B cell (primary cell): Measurements from ENCODE around the gene DEAF1. TPM values are rescaled to one million over a fixed set of nuclear protein-coding genes. Genes with fewer than 3 reads are reported as not detected.
A peak's percentile ranks its signal among the peaks of the same experiment; 100 is the strongest.

Experiments
- ATAC-seq: fragments of 200-7000 bp; cut with Tn5 transposase; one replicate; pipeline ENCODE4 v1.10.0; 2021; ENCODE audit warnings: low read depth, mild to moderate bottlenecking, moderate number of reproducible peaks, moderate library complexity
- CTCF ChIA-PET: fragments of 350-600 bp; sonication (Branson Sonifier 250); formaldehyde crosslinking; loops from one replicate; lab custom pipeline; 2021; ENCODE audit warnings: antibody characterized with exemption, inconsistent platforms; lab: Charles Lee
- POLR2A ChIA-PET: fragments of 350-600 bp; sonication (Branson Sonifier 250); formaldehyde crosslinking; loops from one replicate; lab custom pipeline; 2021; ENCODE audit warnings: antibody characterized with exemption; lab: Charles Lee
- DNase-seq: peaks from one replicate; pipeline ENCODE4 v3.0.0; 2013
- H2AFZ ChIP-seq: 2 replicates; pipeline ENCODE4 v1.6.1; 2012; ENCODE audit warnings: mild to moderate bottlenecking, low read depth, low read length; ENCODE audit not compliant: insufficient read depth, poor library complexity, severe bottlenecking
- H3K27ac ChIP-seq, 2 donors: 1 replicate in 1 of 2; 2 replicates in 1 of 2; pipeline ENCODE4 v1.5.1; 2012 to 2013; ENCODE audit warnings: low read length in 2 of 2, mild to moderate bottlenecking in 2 of 2, moderate library complexity in 1 of 2
- H3K27me3 ChIP-seq, 4 experiments: fragments of 200-600 bp in 1 of 4; sonication (generic) in 1 of 4; replicated peaks in 1 of 4; 1 replicate in 2 of 4; 2 replicates in 2 of 4; pipeline versions ENCODE4 v1.6.1 to v1.7.0; 2013 to 2016; ENCODE audit warnings: low read length in 3 of 4, mild to moderate bottlenecking in 2 of 4, mixed read lengths in 1 of 4, moderate library complexity in 1 of 4; ENCODE audit not compliant: insufficient read depth in 4 of 4, control insufficient read depth in 3 of 4; ENCODE audit errors: control extremely low read depth in 1 of 4
- H3K36me3 ChIP-seq, 2 experiments: replicated peaks in 1 of 2; 1 replicate in 1 of 2; 2 replicates in 1 of 2; pipeline versions ENCODE4 v1.6.1 to v1.7.1; 2013; ENCODE audit warnings: low read length in 1 of 2; ENCODE audit not compliant: insufficient read depth in 2 of 2, control insufficient read depth in 1 of 2; ENCODE audit errors: control extremely low read depth in 1 of 2, extremely low read depth in 1 of 2
- H3K4me1 ChIP-seq, 2 donors: fragments of 200-600 bp in 1 of 2; sonication (generic) in 1 of 2; 1 replicate in 1 of 2; 2 replicates in 1 of 2; pipeline versions ENCODE4 v1.5.1 to v1.6.1; 2013 to 2017; ENCODE audit warnings: low read length in 2 of 2; ENCODE audit not compliant: control insufficient read depth in 2 of 2, insufficient read depth in 2 of 2
- H3K4me2 ChIP-seq: replicated peaks from 2 replicates; pipeline ENCODE3; 2012; ENCODE audit warnings: mild to moderate bottlenecking, low read depth, low read length; ENCODE audit not compliant: poor library complexity, severe bottlenecking
- H3K4me3 ChIP-seq, 5 experiments: fragments of 200-600 bp in 1 of 5; sonication (generic) in 1 of 5; 1 replicate in 3 of 5; 2 replicates in 2 of 5; pipeline versions ENCODE4 v1.5.1 to v1.7.0; 2011 to 2016; ENCODE audit warnings: low read length in 4 of 5, mild to moderate bottlenecking in 4 of 5, low read depth in 2 of 5, control low read depth in 1 of 5, moderate library complexity in 1 of 5; ENCODE audit not compliant: insufficient read depth in 1 of 5; ENCODE audit errors: control extremely low read depth in 1 of 5, extremely low read depth in 1 of 5
- H3K79me2 ChIP-seq: fragments of 200-600 bp; sonication (generic); one replicate; pipeline ENCODE4 v1.6.0; 2016; ENCODE audit warnings: low read length; ENCODE audit not compliant: control insufficient read depth, insufficient read depth
- H3K9ac ChIP-seq: fragments of 200-600 bp; sonication (generic); 2 replicates; pipeline ENCODE4 v1.6.1; 2017; ENCODE audit warnings: mild to moderate bottlenecking, low read length, moderate library complexity
- H3K9me3 ChIP-seq, 3 donors: one replicate each; pipeline versions ENCODE4 v1.6.1 to v1.7.1; 2013; ENCODE audit warnings: low read length in 2 of 3; ENCODE audit not compliant: control insufficient read depth in 2 of 3, insufficient read depth in 1 of 3; ENCODE audit errors: control extremely low read depth in 1 of 3
- H4K20me1 ChIP-seq: 2 replicates; pipeline ENCODE4 v1.6.0; 2012; ENCODE audit warnings: mild to moderate bottlenecking, low read length; ENCODE audit not compliant: insufficient read depth, control insufficient read depth, poor library complexity, severe bottlenecking
- H3K27ac Mint-ChIP-seq: one replicate; pipeline ENCODE4 v1.8.0; 2021; ENCODE audit warnings: mixed read lengths
- H3K27me3 Mint-ChIP-seq: one replicate; pipeline ENCODE4 v1.8.0; 2021; ENCODE audit warnings: mixed read lengths
- H3K4me1 Mint-ChIP-seq: one replicate; pipeline ENCODE4 v1.8.0; 2021; ENCODE audit warnings: mixed read lengths
- H3K4me3 Mint-ChIP-seq: one replicate; pipeline ENCODE4 v1.8.0; 2021; ENCODE audit warnings: mixed read lengths
- H3K9me3 Mint-ChIP-seq: one replicate; pipeline ENCODE4 v1.8.0; 2022; ENCODE audit warnings: mixed read lengths; ENCODE audit not compliant: insufficient read depth
- EZH2 ChIP-seq: IDR thresholded peaks from 2 replicates; pipeline ENCODE4 v1.6.1; 2012; ENCODE audit warnings: borderline replicate concordance, low read depth, mild to moderate bottlenecking, moderate library complexity, low read length; ENCODE audit not compliant: insufficient read depth, poor library complexity, severe bottlenecking
- WGBS: methylation state at CpG from one replicate; pipeline ENCODE4 v1.1.5; 2013; ENCODE audit warnings: missing lambda C conversion rate; ENCODE audit not compliant: insufficient coverage; 5-methylcytosine and 5-hydroxymethylcytosine counted together
- intact Hi-C: fragments of 100-400 bp; cut with micrococcal nuclease; formaldehyde crosslinking; loops from one replicate; pipeline ENCODE4 v1.10.0; 2022
- polyA plus RNA-seq: library from polyadenylated mRNA; depleted of rRNA; stranded (reverse); fragments of >200 nt; gene quantifications from 2 replicates; pipeline ENCODE4 v1.2.3, GENCODE V29; 2012
- total RNA-seq, 2 donors: library from RNA; stranded (reverse); fragments of 120-200 nt in 1 of 2; gene quantifications; 1 replicate in 1 of 2; 2 replicates in 1 of 2; pipeline versions ENCODE4 v1.2.3 to v1.2.4, GENCODE V29; 2013 to 2022
- TF ChIP-seq, protein P1 (sequence below): fragments of 200-600 bp; IDR thresholded peaks from one replicate; pipeline ENCODE4 v1.8.0; 2022; ENCODE audit warnings: antibody characterized with exemption, mild to moderate bottlenecking

The DEAF1 gene
- total and polyA plus RNA-seq, 2 donors (not counting 1 experiment from before 2014, with no cell fraction given), result 31.8 to 53.6 TPM

DNA sequence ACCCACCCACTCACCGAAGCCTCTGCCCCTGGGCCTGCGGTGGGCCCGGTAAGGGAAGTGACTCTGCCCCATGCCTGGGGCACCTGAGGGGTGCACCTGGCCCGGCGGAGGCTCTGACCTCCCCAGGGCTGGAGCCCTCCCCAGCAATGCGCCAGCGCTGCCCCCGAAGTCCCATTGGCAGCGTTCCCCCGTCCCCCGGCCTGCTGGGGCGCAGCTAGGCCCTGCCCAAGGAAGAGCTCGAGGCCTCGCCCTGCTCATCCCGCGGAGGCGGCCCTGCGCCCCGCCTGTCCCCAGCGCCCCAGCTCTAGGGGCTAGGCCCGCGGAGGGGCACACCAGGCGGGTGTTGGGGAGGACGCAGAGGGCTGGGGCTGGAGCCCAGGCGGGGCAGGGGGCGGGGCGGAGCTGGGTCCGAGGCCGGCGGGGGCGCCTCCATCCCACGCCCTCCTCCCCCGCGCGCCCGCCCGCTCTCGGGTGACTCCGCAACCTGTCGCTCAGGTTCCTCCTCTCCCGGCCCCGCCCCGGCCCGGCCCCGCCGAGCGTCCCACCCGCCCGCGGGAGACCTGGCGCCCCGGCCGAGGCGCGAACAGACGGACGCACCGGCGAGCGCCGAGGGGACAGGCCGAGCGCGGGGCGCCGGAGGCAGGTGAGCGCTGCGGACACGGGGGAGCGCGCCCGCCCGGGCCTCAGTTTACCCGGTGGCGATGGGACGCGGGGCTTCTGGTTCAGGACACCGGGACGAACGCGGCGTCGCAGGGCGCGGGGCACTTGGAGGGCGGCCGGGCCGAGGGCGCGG, 10.8 kb upstream of the DEAF1 start, which contains the start of gene EPS8L2:
Gene EPS8L2, plus strand, starts transcription at position 586 of the 793 bp plus-strand sequence. CDS start 3,177 bp downstream, outside the sequence.
- Histone ChIP-seq H3K4me2 (peak within 1 kb of the TSS; percentile 68), H3K9ac (no peak within 1 kb of the TSS), H3K4me3 (no peak within 1 kb of the TSS), H4K20me1 (peaks cover 12% of the 10 kb centered on the region), H3K4me1 (peaks cover 13 to 17% of the 10 kb centered on the region in 2 donors), H3K79me2 (peaks cover 7% of the 10 kb centered on the region), H3K27me3 (peaks cover 0 to 39% (median 12%) of the 10 kb centered on the region in 4 experiments), H2AFZ (no peak within 1 kb of the TSS), H3K9me3 (peaks cover 0 to 4% (median 0%) of the 10 kb centered on the region in 3 donors), H3K36me3 (peaks cover 0 to 10% of the 10 kb centered on the region in 2 experiments), H3K27ac (no peak within 1 kb of the TSS)
- ChIA-PET CTCF (interaction anchor here (0.5 kb wide), 1 partner anchor 35 kb away, joined by 3 read pairs; no protein-coding TSS in a partner anchor), POLR2A (interaction anchor here (0.6 to 1.7 kb wide), 2 partner anchors 9 to 17 kb away, joined by 4 read pairs; no protein-coding TSS in a partner anchor)
- TF ChIP-seq, protein P1, sequence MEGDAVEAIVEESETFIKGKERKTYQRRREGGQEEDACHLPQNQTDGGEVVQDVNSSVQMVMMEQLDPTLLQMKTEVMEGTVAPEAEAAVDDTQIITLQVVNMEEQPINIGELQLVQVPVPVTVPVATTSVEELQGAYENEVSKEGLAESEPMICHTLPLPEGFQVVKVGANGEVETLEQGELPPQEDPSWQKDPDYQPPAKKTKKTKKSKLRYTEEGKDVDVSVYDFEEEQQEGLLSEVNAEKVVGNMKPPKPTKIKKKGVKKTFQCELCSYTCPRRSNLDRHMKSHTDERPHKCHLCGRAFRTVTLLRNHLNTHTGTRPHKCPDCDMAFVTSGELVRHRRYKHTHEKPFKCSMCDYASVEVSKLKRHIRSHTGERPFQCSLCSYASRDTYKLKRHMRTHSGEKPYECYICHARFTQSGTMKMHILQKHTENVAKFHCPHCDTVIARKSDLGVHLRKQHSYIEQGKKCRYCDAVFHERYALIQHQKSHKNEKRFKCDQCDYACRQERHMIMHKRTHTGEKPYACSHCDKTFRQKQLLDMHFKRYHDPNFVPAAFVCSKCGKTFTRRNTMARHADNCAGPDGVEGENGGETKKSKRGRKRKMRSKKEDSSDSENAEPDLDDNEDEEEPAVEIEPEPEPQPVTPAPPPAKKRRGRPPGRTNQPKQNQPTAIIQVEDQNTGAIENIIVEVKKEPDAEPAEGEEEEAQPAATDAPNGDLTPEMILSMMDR, result no peak
- no peak for TF ChIP-seq EZH2
- Mint-ChIP-seq H3K4me3 (peak within 1 kb of the TSS; percentile 37), H3K27me3 (peaks cover 5% of the 10 kb centered on the region), H3K27ac (no peak within 1 kb of the TSS), H3K9me3 (no peaks in the 10 kb centered on the region), H3K4me1 (peaks cover 8% of the 10 kb centered on the region)
- intact Hi-C loops, result no loop called here
- ATAC-seq (peak; percentile 50), DNase-seq (no peak)
- WGBS, result 8% methylated on average over 89 of the region's 90 CpGs
